ENCODE data around the gene TCEANC.

- TF ChIP-seq CSDC2 (CRISPR knock-in tag; IDR thresholded peaks at IDR 0.05) = no peak
- no peak for TF ChIP-seq TCF4 (CRISPR knock-in tag; IDR thresholded peaks at IDR 0.05; ENCODE audit: borderline replicate concordance)
- TF ChIP-seq PATZ1 (CRISPR knock-in tag; IDR thresholded peaks at IDR 0.05; ENCODE audit: borderline replicate concordance) = no peak
- TF ChIP-seq ZNF70 (CRISPR knock-in tag; IDR thresholded peaks at IDR 0.05) = no peak
- no peak for TF ChIP-seq ARNTL (CRISPR knock-in tag; IDR thresholded peaks at IDR 0.05; ENCODE audit: borderline replicate concordance, low read depth)
- no peak for TF ChIP-seq SNAI2 (CRISPR knock-in tag; IDR thresholded peaks at IDR 0.05)
- TF ChIP-seq ZC3H10 (CRISPR knock-in tag; IDR thresholded peaks at IDR 0.05) = no peak
- no peak for TF ChIP-seq ZFP3 (CRISPR knock-in tag; IDR thresholded peaks at IDR 0.05)
- no peak for TF ChIP-seq ISL1 (CRISPR knock-in tag; IDR thresholded peaks at IDR 0.05)
- no peak for TF ChIP-seq ZNF565 (CRISPR knock-in tag; conservative IDR thresholded peaks at IDR 0.05; ENCODE audit: low read depth)
These were observed 42.7 kb downstream of the TCEANC start for GRCh38 chrX:13695601-13696115.
